Hepatic stellate cell (primary cell): ENCODE results near the gene ZSWIM7.
A peak's percentile ranks its signal among the peaks of the same experiment; 100 is the strongest.

Source experiments
- DNase-seq: peaks from one replicate; pipeline ENCODE4 v3.0.0; 2011; ENCODE audit warnings: low spot score

Gene ZSWIM7

GRCh38 chr17:15999141-15999973 is at the start of gene ZSWIM7, which contains the start of gene TTC19:
Gene ZSWIM7 (minus strand): TSS chr17:15999704. CDS start chr17:15999594, 110 bp downstream.
Gene TTC19 (plus strand): TSS chr17:15999824. CDS start chr17:15999849, 25 bp downstream.
- peak; percentile 96 for DNase-seq

GRCh38 chr17:16048811-16049449 is 49.4 kb upstream of the ZSWIM7 start:
- DNase-seq, result no peak

- no peak for DNase-seq
Observed at GRCh38 chr17:16046966-16047365, 47.5 kb upstream of the ZSWIM7 start.

GRCh38 chr17:16044487-16044886 is 45.0 kb upstream of the ZSWIM7 start:
- no peak for DNase-seq

GRCh38 chr17:16040710-16041251 is 41.3 kb upstream of the ZSWIM7 start:
- peak; percentile 13 for DNase-seq

- no peak for DNase-seq
Observed at GRCh38 chr17:16037636-16038035, 38.1 kb upstream of the ZSWIM7 start.

GRCh38 chr17:16036261-16036660 is 36.8 kb upstream of the ZSWIM7 start:
- DNase-seq, result no peak

GRCh38 chr17:16033729-16034349 is 34.3 kb upstream of the ZSWIM7 start:
- DNase-seq, result no peak

GRCh38 chr17:16027708-16028584 is 28.4 kb upstream of the ZSWIM7 start:
- peak; percentile 77 for DNase-seq

- no peak for DNase-seq
Observed at GRCh38 chr17:16026895-16027294, 27.4 kb upstream of the ZSWIM7 start.

GRCh38 chr17:16025202-16025601 is 25.7 kb upstream of the ZSWIM7 start:
- DNase-seq, result no peak

GRCh38 chr17:16023881-16024280 is 24.4 kb upstream of the ZSWIM7 start:
- no peak for DNase-seq

- no peak for DNase-seq
Observed at GRCh38 chr17:16019347-16019746, 19.8 kb upstream of the ZSWIM7 start.

GRCh38 chr17:16013943-16014407 is 14.5 kb upstream of the ZSWIM7 start:
- DNase-seq, result peak; percentile 41

- DNase-seq, result no peak
Observed at GRCh38 chr17:16007439-16007838, 7.9 kb upstream of the ZSWIM7 start.

- no peak for DNase-seq
Observed at GRCh38 chr17:16005636-16006035, 6.1 kb upstream of the ZSWIM7 start.

- DNase-seq, result no peak
Observed at GRCh38 chr17:16003841-16004240, 4.3 kb upstream of the ZSWIM7 start.

GRCh38 chr17:16002708-16003260 is 3.3 kb upstream of the ZSWIM7 start:
- no peak for DNase-seq

GRCh38 chr17:16001226-16001897 is 1.9 kb upstream of the ZSWIM7 start:
- DNase-seq, result no peak

GRCh38 chr17:15999974-16000827 is 697 bp upstream of the ZSWIM7 start:
- DNase-seq, result peak; percentile 35
